ES-I3 (cell line): Measurements from ENCODE around the gene GIMAP5.

Source experiments
- H3K36me3 ChIP-seq: 2 replicates; pipeline ENCODE4 v1.6.1; 2013; ENCODE audit warnings: mild to moderate bottlenecking, low read length, control low read depth, moderate library complexity; ENCODE audit not compliant: insufficient read depth
- H3K4me1 ChIP-seq: 2 replicates; pipeline ENCODE4 v1.6.1; 2013; ENCODE audit warnings: mild to moderate bottlenecking, control low read depth, low read length; ENCODE audit not compliant: insufficient read depth
- H3K9ac ChIP-seq: 2 replicates; pipeline ENCODE4 v1.6.1; 2013; ENCODE audit warnings: low read depth, mild to moderate bottlenecking, low read length, moderate library complexity
- H3K9me3 ChIP-seq: 2 replicates; pipeline ENCODE4 v1.6.1; 2013; ENCODE audit warnings: mild to moderate bottlenecking, low read length, moderate library complexity; ENCODE audit not compliant: control insufficient read depth, insufficient read depth

Gene GIMAP5

GRCh38 chr7:150727381-150727780 is 9.8 kb upstream of the GIMAP5 start:
- H3K4me1 ChIP-seq = no peaks in the 10 kb centered on the region

GRCh38 chr7:150728011-150728410 is 9.2 kb upstream of the GIMAP5 start:
- H3K36me3 ChIP-seq = no peaks in the 10 kb centered on the region
- no peaks in the 10 kb centered on the region for H3K4me1 ChIP-seq
- H3K9ac ChIP-seq = no peak overlapping the region
- H3K9me3 ChIP-seq = no peaks in the 10 kb centered on the region

More at GRCh38 chr7:150727381-150727780, 9.8 kb upstream of the GIMAP5 start:
- no peaks in the 10 kb centered on the region for H3K9me3 ChIP-seq
- H3K36me3 ChIP-seq = no peaks in the 10 kb centered on the region
- H3K9ac ChIP-seq = no peak overlapping the region

- Histone ChIP-seq H3K4me1 (no peaks in the 10 kb centered on the region), H3K36me3 (no peaks in the 10 kb centered on the region), H3K9ac (no peak overlapping the region), H3K9me3 (no peaks in the 10 kb centered on the region)
These were observed 8.6 kb upstream of the GIMAP5 start for GRCh38 chr7:150728609-150729008.

- no peaks in the 10 kb centered on the region for H3K4me1 ChIP-seq
- no peaks in the 10 kb centered on the region for H3K9me3 ChIP-seq
- no peaks in the 10 kb centered on the region for H3K36me3 ChIP-seq
- H3K9ac ChIP-seq = no peak overlapping the region
These were observed 5.3 kb upstream of the GIMAP5 start for GRCh38 chr7:150731916-150732315.

- no peaks in the 10 kb centered on the region for H3K36me3 ChIP-seq
- no peak overlapping the region for H3K9ac ChIP-seq
- no peaks in the 10 kb centered on the region for H3K4me1 ChIP-seq
- H3K9me3 ChIP-seq = no peaks in the 10 kb centered on the region
These were observed 4.3 kb upstream of the GIMAP5 start for GRCh38 chr7:150732786-150733481.

GRCh38 chr7:150733482-150734095 is 3.6 kb upstream of the GIMAP5 start:
- no peaks in the 10 kb centered on the region for H3K4me1 ChIP-seq
- no peaks in the 10 kb centered on the region for H3K9me3 ChIP-seq
- H3K9ac ChIP-seq = no peak overlapping the region
- no peaks in the 10 kb centered on the region for H3K36me3 ChIP-seq

GRCh38 chr7:150734254-150734653 is 3.0 kb upstream of the GIMAP5 start:
- Histone ChIP-seq H3K9ac (no peak overlapping the region), H3K4me1 (no peaks in the 10 kb centered on the region), H3K36me3 (no peaks in the 10 kb centered on the region), H3K9me3 (no peaks in the 10 kb centered on the region)

- H3K9ac ChIP-seq = no peak overlapping the region
- H3K9me3 ChIP-seq = no peaks in the 10 kb centered on the region
- no peaks in the 10 kb centered on the region for H3K4me1 ChIP-seq
- H3K36me3 ChIP-seq = no peaks in the 10 kb centered on the region
These were observed 1.4 kb upstream of the GIMAP5 start for GRCh38 chr7:150735596-150736358.

- Histone ChIP-seq H3K36me3 (no peaks in the 10 kb centered on the region), H3K4me1 (no peaks in the 10 kb centered on the region), H3K9me3 (no peaks in the 10 kb centered on the region), H3K9ac (no peak overlapping the region)
These were observed 354 bp upstream of the GIMAP5 start for GRCh38 chr7:150736864-150737263.

GRCh38 chr7:150738092-150738491 is 874 bp downstream of the GIMAP5 start:
- Histone ChIP-seq H3K9ac (no peak overlapping the region), H3K9me3 (no peaks in the 10 kb centered on the region), H3K4me1 (no peaks in the 10 kb centered on the region)

GRCh38 chr7:150738591-150739001 is 1.4 kb downstream of the GIMAP5 start:
- H3K36me3 ChIP-seq = no peaks in the 10 kb centered on the region
- no peak overlapping the region for H3K9ac ChIP-seq
- no peaks in the 10 kb centered on the region for H3K9me3 ChIP-seq
- no peaks in the 10 kb centered on the region for H3K4me1 ChIP-seq

More at GRCh38 chr7:150738092-150738491, 874 bp downstream of the GIMAP5 start:
- H3K36me3 ChIP-seq = no peaks in the 10 kb centered on the region

- Histone ChIP-seq H3K9ac (no peak overlapping the region), H3K4me1 (no peaks in the 10 kb centered on the region), H3K36me3 (no peaks in the 10 kb centered on the region), H3K9me3 (no peaks in the 10 kb centered on the region)
These were observed 1.8 kb downstream of the GIMAP5 start for GRCh38 chr7:150739033-150739432.

GRCh38 chr7:150740053-150740452 is 2.8 kb downstream of the GIMAP5 start:
- no peaks in the 10 kb centered on the region for H3K36me3 ChIP-seq
- H3K4me1 ChIP-seq = no peaks in the 10 kb centered on the region
- no peak overlapping the region for H3K9ac ChIP-seq

GRCh38 chr7:150742286-150742968 is 5.2 kb downstream of the GIMAP5 start:
- Histone ChIP-seq H3K4me1 (no peaks in the 10 kb centered on the region), H3K9me3 (no peaks in the 10 kb centered on the region), H3K9ac (no peak overlapping the region), H3K36me3 (no peaks in the 10 kb centered on the region)

More at GRCh38 chr7:150740053-150740452, 2.8 kb downstream of the GIMAP5 start:
- H3K9me3 ChIP-seq = no peaks in the 10 kb centered on the region
